ENCODE measurements around the gene PRXL2A.

GRCh38 chr10:80453056-80453841, 44.9 kb downstream of the PRXL2A start:
- TF ChIP-seq CTCF (IDR thresholded peaks at IDR 0.05; ENCODE audit: poor library complexity), result no peak
- TF ChIP-seq EZH2phosphoT487 (IDR thresholded peaks at IDR 0.05; ENCODE audit: low read depth, severe bottlenecking, unreplicated experiment), result no peak

Measured in hepatocyte (in vitro differentiated cells).